SU-DHL-6 (cell line): Measurements from ENCODE around the gene ZNF575.

ENCODE experiments used
- H2AFZ ChIP-seq: fragments of 200-600 bp; sonication (generic); 2 replicates; pipeline ENCODE4 v1.6.1; 2014; ENCODE audit warnings: low read depth, mild to moderate bottlenecking, moderate library complexity, mixed read lengths, antibody characterized with exemption, low read length; ENCODE audit not compliant: severe bottlenecking
- H3F3A ChIP-seq: fragments of 200-600 bp; shearing (Covaris generic); 2 replicates; pipeline ENCODE4 v1.6.0; 2016; ENCODE audit warnings: antibody characterized with exemption, mild to moderate bottlenecking; ENCODE audit not compliant: insufficient read depth
- H3K27ac ChIP-seq: fragments of 200-600 bp; sonication (generic); 2 replicates; pipeline ENCODE4 v1.5.1; 2016; ENCODE audit warnings: low read depth, mild to moderate bottlenecking, low read length, moderate library complexity, mixed read lengths
- H3K27me3 ChIP-seq: fragments of 200-600 bp; sonication (generic), shearing (Covaris generic); 2 replicates; pipeline ENCODE4 v1.6.0; 2014; ENCODE audit warnings: mild to moderate bottlenecking, low read length
- H3K36me3 ChIP-seq: fragments of 200-600 bp; sonication (generic); 2 replicates; pipeline ENCODE4 v1.6.1; 2014; ENCODE audit warnings: mild to moderate bottlenecking, low read length, mixed read lengths
- H3K4me2 ChIP-seq: fragments of 300-600, 200-600 bp; shearing (Covaris generic), sonication (generic); 2 replicates; pipeline ENCODE4 v1.6.0; 2014; ENCODE audit warnings: low read length, low read depth, mild to moderate bottlenecking; ENCODE audit not compliant: poor library complexity, severe bottlenecking
- H3K4me3 ChIP-seq: fragments of 200-600 bp; sonication (generic); 2 replicates; pipeline ENCODE4 v1.5.1; 2014; ENCODE audit warnings: antibody characterized with exemption, low read length, mild to moderate bottlenecking, mixed read lengths; ENCODE audit not compliant: insufficient read depth, poor library complexity, severe bottlenecking
- H3K79me2 ChIP-seq: fragments of 200-600 bp; sonication (generic); 2 replicates; pipeline ENCODE4 v1.6.1; 2014; ENCODE audit warnings: mild to moderate bottlenecking, low read length, moderate library complexity; ENCODE audit not compliant: insufficient read depth
- H3K9ac ChIP-seq: fragments of 200-600 bp; sonication (generic); 2 replicates; pipeline ENCODE4 v1.7.0; 2014; ENCODE audit warnings: mild to moderate bottlenecking, low read length
- H3K9me2 ChIP-seq: fragments of 200-600 bp; sonication (generic); replicated peaks from 2 replicates; pipeline ENCODE4 v1.6.1; 2014; ENCODE audit warnings: low read length; ENCODE audit not compliant: insufficient read depth
- H3K9me3 ChIP-seq: fragments of 200-600 bp; sonication (generic); 2 replicates; pipeline ENCODE4 v1.6.1; 2014; ENCODE audit warnings: low read length, mixed read lengths; ENCODE audit not compliant: insufficient read depth
- H4K20me1 ChIP-seq: fragments of 200-600 bp; sonication (generic); 2 replicates; pipeline ENCODE4 v1.6.1; 2014; ENCODE audit warnings: low read depth, mild to moderate bottlenecking, antibody characterized with exemption, low read length, moderate library complexity, mixed read lengths
- EZH2phosphoT487 ChIP-seq: fragments of 200-600 bp; sonication (generic), shearing (Covaris generic); conservative IDR thresholded peaks from 2 replicates; pipeline ENCODE4 v1.6.1; 2018; ENCODE audit warnings: mild to moderate bottlenecking, antibody characterized with exemption, low read length, moderate library complexity, mixed read lengths
- TF ChIP-seq, protein P1 (sequence below): fragments of 200-600 bp; sonication (generic); IDR thresholded peaks from one replicate; pipeline ENCODE4 v1.5.1; 2017; ENCODE audit warnings: antibody characterized with exemption, mild to moderate bottlenecking, low read length, moderate library complexity; ENCODE audit not compliant: insufficient read depth, poor library complexity, severe bottlenecking

ZNF575 gene

DNA sequence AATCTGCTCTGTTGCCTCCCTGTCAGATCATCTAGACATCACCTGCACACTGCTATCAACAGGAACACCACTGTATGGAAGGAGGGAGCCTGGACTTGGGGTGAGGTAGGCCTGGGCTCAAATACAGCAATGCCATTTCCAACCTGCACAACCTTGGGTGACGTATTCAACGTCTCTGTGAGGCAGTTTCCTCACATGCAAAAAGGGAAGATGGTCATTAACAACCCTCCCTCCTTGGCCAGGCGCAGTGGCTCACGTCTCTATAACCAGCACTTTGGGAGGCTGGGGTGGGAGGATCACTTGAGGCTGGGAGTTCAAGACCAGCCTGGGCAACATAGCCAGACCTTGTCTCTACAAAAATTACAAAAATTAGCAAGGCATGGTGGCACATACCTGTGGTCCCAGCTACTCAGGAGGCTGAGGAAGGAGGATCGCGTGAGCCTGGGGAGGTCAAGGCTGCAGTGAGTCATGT lies 29.3 kb downstream of the ZNF575 start:
- no peaks in the 10 kb centered on the region for H3K27me3 ChIP-seq
- H3K4me2 ChIP-seq = peak overlapping the region; percentile 4
- peak overlapping the region; percentile 56 for H3K27ac ChIP-seq
- no peak overlapping the region for H2AFZ ChIP-seq
- H3F3A ChIP-seq = peaks cover 9% of the 10 kb centered on the region; the same call in 1 of the 2 replicates
- H3K79me2 ChIP-seq = peaks cover 7% of the 10 kb centered on the region; the same call in 1 of the 2 replicates
- no peaks in the 10 kb centered on the region for H3K9me3 ChIP-seq
- TF ChIP-seq EZH2phosphoT487 = no peak
- TF ChIP-seq, protein P1, sequence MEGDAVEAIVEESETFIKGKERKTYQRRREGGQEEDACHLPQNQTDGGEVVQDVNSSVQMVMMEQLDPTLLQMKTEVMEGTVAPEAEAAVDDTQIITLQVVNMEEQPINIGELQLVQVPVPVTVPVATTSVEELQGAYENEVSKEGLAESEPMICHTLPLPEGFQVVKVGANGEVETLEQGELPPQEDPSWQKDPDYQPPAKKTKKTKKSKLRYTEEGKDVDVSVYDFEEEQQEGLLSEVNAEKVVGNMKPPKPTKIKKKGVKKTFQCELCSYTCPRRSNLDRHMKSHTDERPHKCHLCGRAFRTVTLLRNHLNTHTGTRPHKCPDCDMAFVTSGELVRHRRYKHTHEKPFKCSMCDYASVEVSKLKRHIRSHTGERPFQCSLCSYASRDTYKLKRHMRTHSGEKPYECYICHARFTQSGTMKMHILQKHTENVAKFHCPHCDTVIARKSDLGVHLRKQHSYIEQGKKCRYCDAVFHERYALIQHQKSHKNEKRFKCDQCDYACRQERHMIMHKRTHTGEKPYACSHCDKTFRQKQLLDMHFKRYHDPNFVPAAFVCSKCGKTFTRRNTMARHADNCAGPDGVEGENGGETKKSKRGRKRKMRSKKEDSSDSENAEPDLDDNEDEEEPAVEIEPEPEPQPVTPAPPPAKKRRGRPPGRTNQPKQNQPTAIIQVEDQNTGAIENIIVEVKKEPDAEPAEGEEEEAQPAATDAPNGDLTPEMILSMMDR = no peak
- no peaks in the 10 kb centered on the region for H3K36me3 ChIP-seq
- H3K9ac ChIP-seq = no peak overlapping the region
- H3K9me2 ChIP-seq = no peaks in the 10 kb centered on the region
- H4K20me1 ChIP-seq = no peaks in the 10 kb centered on the region
- no peak overlapping the region for H3K4me3 ChIP-seq

DNA sequence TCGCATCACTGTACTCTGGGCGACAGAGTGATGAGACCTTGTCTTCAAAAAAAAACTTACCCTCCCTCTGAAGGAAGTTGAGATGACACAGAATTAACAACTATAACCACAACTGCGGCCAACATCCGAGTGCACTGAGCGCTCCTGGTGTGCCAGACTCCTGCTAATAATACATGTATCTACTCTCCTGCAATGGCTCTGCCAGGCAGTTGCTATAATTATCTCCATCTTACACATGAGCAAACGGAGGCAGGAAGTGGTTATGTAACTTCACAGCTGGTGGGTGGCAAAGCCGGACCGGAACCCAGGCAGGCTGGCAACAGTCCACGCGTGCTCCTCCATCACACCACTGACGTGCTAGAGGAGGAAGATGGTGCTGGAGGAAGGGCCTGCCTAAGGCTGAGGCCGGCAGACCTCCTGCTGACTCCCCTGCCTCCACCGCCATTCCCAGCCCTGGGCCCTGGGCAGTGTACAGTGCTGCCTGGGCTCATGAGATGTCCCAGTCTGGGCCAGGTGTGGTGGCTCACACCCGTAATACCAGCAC lies 29.8 kb downstream of the ZNF575 start:
- Histone ChIP-seq H3F3A (peaks cover 9% of the 10 kb centered on the region; the same call in 1 of the 2 replicates), H3K27ac (peak overlapping the region; percentile 56), H3K4me2 (peak overlapping the region; percentile 4), H3K9me3 (no peaks in the 10 kb centered on the region), H4K20me1 (no peaks in the 10 kb centered on the region), H3K27me3 (no peaks in the 10 kb centered on the region), H3K9ac (no peak overlapping the region), H2AFZ (no peak overlapping the region), H3K79me2 (peaks cover 7% of the 10 kb centered on the region; the same call in 1 of the 2 replicates), H3K4me3 (no peak overlapping the region), H3K9me2 (no peaks in the 10 kb centered on the region), H3K36me3 (no peaks in the 10 kb centered on the region)
- TF ChIP-seq, protein P1 = no peak
- TF ChIP-seq EZH2phosphoT487 = no peak

DNA sequence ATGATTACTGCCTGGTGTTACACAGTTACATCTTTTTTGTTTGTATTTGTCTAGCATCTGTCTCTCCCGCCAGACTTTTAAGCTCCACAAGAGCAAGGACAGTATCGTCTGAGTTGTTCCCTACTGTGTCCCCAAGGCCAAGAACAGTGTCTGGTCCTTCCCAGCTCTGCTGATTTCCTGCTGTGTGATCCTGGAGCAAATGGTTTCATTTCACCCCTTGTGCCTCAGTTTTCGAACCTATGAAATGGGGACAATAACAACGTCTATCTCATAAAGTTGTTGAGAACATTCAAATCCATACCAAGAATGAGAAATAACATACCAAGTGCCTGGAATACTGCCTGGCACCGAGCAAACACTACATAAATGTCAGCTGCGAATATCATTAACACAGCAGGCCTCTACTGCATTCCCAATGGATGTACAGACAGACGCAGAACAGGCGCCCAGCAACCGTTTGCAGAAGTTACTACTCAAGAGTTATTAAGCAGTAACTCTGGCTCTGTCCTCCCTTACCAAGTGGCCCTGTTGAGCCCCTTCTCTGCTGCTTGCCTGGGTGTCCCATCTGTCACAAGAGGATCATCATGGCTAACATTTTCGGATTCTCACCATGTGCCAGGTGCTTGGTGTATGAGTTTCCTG lies 30.9 kb downstream of the ZNF575 start:
- peaks cover 9% of the 10 kb centered on the region; the same call in 1 of the 2 replicates for H3F3A ChIP-seq
- TF ChIP-seq, protein P1 = no peak
- no peak for TF ChIP-seq EZH2phosphoT487
- H3K79me2 ChIP-seq = peaks cover 7% of the 10 kb centered on the region; the same call in 1 of the 2 replicates
- peak overlapping the region; percentile 56 for H3K27ac ChIP-seq
- no peaks in the 10 kb centered on the region for H3K9me2 ChIP-seq
- no peak overlapping the region for H3K4me3 ChIP-seq
- H2AFZ ChIP-seq = no peak overlapping the region
- no peak overlapping the region for H3K9ac ChIP-seq
- H4K20me1 ChIP-seq = no peaks in the 10 kb centered on the region
- no peak overlapping the region for H3K4me2 ChIP-seq
- H3K9me3 ChIP-seq = no peaks in the 10 kb centered on the region
- H3K27me3 ChIP-seq = no peaks in the 10 kb centered on the region
- no peaks in the 10 kb centered on the region for H3K36me3 ChIP-seq
